Esophagus muscularis mucosa (tissue), 4 donors: ENCODE measurements around the gene GFRA4.

Source experiments
- CTCF ChIP-seq, 3 experiments: fragments of 200-600 bp in 2 of 3; fragments of 450-650 bp in 1 of 3; sonication (generic) in 2 of 3; IDR thresholded peaks; one replicate each; pipeline ENCODE4 v1.5.1; 2017 to 2019; ENCODE audit warnings: antibody characterized with exemption in 3 of 3, mild to moderate bottlenecking in 2 of 3, moderate library complexity in 1 of 3
- EP300 ChIP-seq: sonication (generic); formaldehyde crosslinking; IDR thresholded peaks from one replicate; pipeline ENCODE4 v1.6.1; 2017; ENCODE audit warnings: antibody characterized with exemption
- POLR2A ChIP-seq: fragments of 450-650 bp; IDR thresholded peaks from one replicate; pipeline ENCODE4 v1.6.1; 2017; ENCODE audit warnings: antibody characterized with exemption, moderate library complexity, mild to moderate bottlenecking, low read depth
- POLR2AphosphoS5 ChIP-seq, 2 donors: sonication (generic); formaldehyde crosslinking; IDR thresholded peaks; one replicate each; pipeline ENCODE4 v1.6.1; 2017; ENCODE audit warnings: antibody characterized with exemption in 2 of 2

- TF ChIP-seq POLR2AphosphoS5 (IDR thresholded peaks at IDR 0.05): no peak
- TF ChIP-seq CTCF (IDR thresholded peaks at IDR 0.05): no peak
- no peak for TF ChIP-seq POLR2A
- no peak for TF ChIP-seq EP300
Observed at GRCh38 chr20:3621111-3621510, 42.1 kb downstream of the GFRA4 start.
